Measurements from ENCODE around the gene LIF.
"Not testable (repeated sequence)": the region's sequence is repeated elsewhere in the genome, so short reads cannot be mapped to it uniquely, and the experiment has no call there.

The LIF gene

GRCh38 chr22:30244641-30245040 lies 1.9 kb downstream of the LIF start:
- DNase-seq (ENCODE audit: low spot score) = no peak

GRCh38 chr22:30244066-30244465 lies 2.5 kb downstream of the LIF start:
- no peak for DNase-seq (ENCODE audit: low spot score)

GRCh38 chr22:30243661-30244060 lies 2.9 kb downstream of the LIF start:
- no peak for DNase-seq (ENCODE audit: low spot score)

- no peak for DNase-seq (ENCODE audit: low spot score)
Observed at GRCh38 chr22:30241576-30242371, 4.8 kb downstream of the LIF start.

GRCh38 chr22:30240541-30241417 lies 5.8 kb downstream of the LIF start:
- no peak for DNase-seq (ENCODE audit: low spot score)

GRCh38 chr22:30239488-30240405 lies 6.8 kb downstream of the LIF start:
- no peak for DNase-seq (ENCODE audit: low spot score)

GRCh38 chr22:30238661-30239487 lies 7.7 kb downstream of the LIF start:
- DNase-seq (ENCODE audit: low spot score) = no peak

- DNase-seq (ENCODE audit: low spot score) = no peak
Observed at GRCh38 chr22:30238136-30238535, 8.4 kb downstream of the LIF start.

GRCh38 chr22:30236875-30237274 lies 9.7 kb downstream of the LIF start:
- DNase-seq (ENCODE audit: low spot score) = no peak

- DNase-seq (ENCODE audit: low spot score) = no peak
Observed at GRCh38 chr22:30235687-30236170, 10.8 kb downstream of the LIF start.

GRCh38 chr22:30234786-30235470 lies 11.6 kb downstream of the LIF start:
- no peak for DNase-seq (ENCODE audit: low spot score)

GRCh38 chr22:30234325-30234724 lies 12.2 kb downstream of the LIF start:
- not testable (repeated sequence) for DNase-seq (ENCODE audit: low spot score)

- no peak for DNase-seq (ENCODE audit: low spot score)
Observed at GRCh38 chr22:30233582-30233981, 13.0 kb downstream of the LIF start.

GRCh38 chr22:30232716-30233218 lies 13.8 kb downstream of the LIF start:
- DNase-seq (ENCODE audit: low spot score) = no peak

- no peak for DNase-seq (ENCODE audit: low spot score)
Observed at GRCh38 chr22:30230787-30231461, 15.6 kb downstream of the LIF start.

GRCh38 chr22:30230330-30230729 lies 16.2 kb downstream of the LIF start:
- DNase-seq (ENCODE audit: low spot score) = no peak

- DNase-seq (ENCODE audit: low spot score) = no peak
Observed at GRCh38 chr22:30228509-30229359, 17.8 kb downstream of the LIF start.
